H7 (cell line): ENCODE data around the gene MRPL44. TPM values are rescaled to one million over a fixed set of nuclear protein-coding genes. Genes with fewer than 3 reads are reported as not detected.
"Not testable (repeated sequence)": the region's sequence is repeated elsewhere in the genome, so short reads cannot be mapped to it uniquely, and the experiment has no call there.

Experiments
- DNase-seq: peaks from one replicate; pipeline ENCODE4 v3.0.0; 2012
- H3K27me3 ChIP-seq: 2 replicates; pipeline ENCODE4 v1.6.0; 2011; ENCODE audit warnings: mild to moderate bottlenecking, low read length; ENCODE audit not compliant: control insufficient read depth, insufficient read depth
- H3K36me3 ChIP-seq: replicated peaks from 2 replicates; pipeline ENCODE4 v1.5.1; 2011; ENCODE audit warnings: low read length; ENCODE audit not compliant: control insufficient read depth, insufficient read depth
- H3K4me3 ChIP-seq: 2 replicates; pipeline ENCODE4 v1.5.1; 2011; ENCODE audit warnings: low read depth, mild to moderate bottlenecking, control low read depth, low read length, moderate library complexity; ENCODE audit not compliant: insufficient read depth
- total RNA-seq: library from RNA; depleted of rRNA; stranded (reverse); fragments of >200 nt; shearing (Covaris generic); gene quantifications from 2 replicates; pipeline ENCODE4 v1.2.3, GENCODE V29; 2014; rRNA removed

Gene MRPL44
- total RNA-seq, 1 experiment from 2014 or later = 80.7 TPM

- no peaks in the 10 kb centered on the region; the same call in 1 of the 2 replicates for H3K36me3 ChIP-seq
- no peak for DNase-seq
- no peak overlapping the region for H3K4me3 ChIP-seq
- no peaks in the 10 kb centered on the region for H3K27me3 ChIP-seq
These were observed 40.7 kb downstream of the MRPL44 start for GRCh38 chr2:223997938-223998337.

GRCh38 chr2:223998948-223999347, 41.7 kb downstream of the MRPL44 start:
- Histone ChIP-seq H3K4me3 (no peak overlapping the region), H3K27me3 (no peaks in the 10 kb centered on the region), H3K36me3 (no peaks in the 10 kb centered on the region; the same call in 1 of the 2 replicates)
- DNase-seq = no peak

- H3K36me3 ChIP-seq = no peaks in the 10 kb centered on the region; the same call in 1 of the 2 replicates
- H3K4me3 ChIP-seq = no peak overlapping the region
- H3K27me3 ChIP-seq = no peaks in the 10 kb centered on the region
- DNase-seq = no peak
These were observed 42.6 kb downstream of the MRPL44 start for GRCh38 chr2:223999862-224000261.

- not testable (repeated sequence) for H3K27me3 ChIP-seq, DNase-seq, H3K4me3 ChIP-seq, H3K36me3 ChIP-seq
These were observed 43.4 kb downstream of the MRPL44 start for GRCh38 chr2:224000662-224001061.

- Histone ChIP-seq H3K36me3 (no peaks in the 10 kb centered on the region), H3K4me3 (no peak overlapping the region), H3K27me3 (no peaks in the 10 kb centered on the region)
- no peak for DNase-seq
These were observed 46.9 kb downstream of the MRPL44 start for GRCh38 chr2:224004105-224004695.

GRCh38 chr2:224008702-224009261, 51.5 kb downstream of the MRPL44 start:
- no peaks in the 10 kb centered on the region for H3K27me3 ChIP-seq
- H3K36me3 ChIP-seq = no peaks in the 10 kb centered on the region
- DNase-seq = peak; percentile 83
- H3K4me3 ChIP-seq = no peak overlapping the region

- DNase-seq = no peak
- Histone ChIP-seq H3K27me3 (no peaks in the 10 kb centered on the region), H3K36me3 (no peaks in the 10 kb centered on the region)
These were observed 52.5 kb downstream of the MRPL44 start for GRCh38 chr2:224009605-224010315.

GRCh38 chr2:224011837-224012236, 54.6 kb downstream of the MRPL44 start:
- DNase-seq = no peak
- Histone ChIP-seq H3K4me3 (no peak overlapping the region), H3K27me3 (no peaks in the 10 kb centered on the region), H3K36me3 (no peaks in the 10 kb centered on the region)

More at GRCh38 chr2:224009605-224010315, 52.5 kb downstream of the MRPL44 start:
- H3K4me3 ChIP-seq = no peak overlapping the region

GRCh38 chr2:224014336-224014735, 57.1 kb downstream of the MRPL44 start:
- H3K36me3 ChIP-seq = no peaks in the 10 kb centered on the region
- H3K4me3 ChIP-seq = no peak overlapping the region
- no peak for DNase-seq

GRCh38 chr2:224016963-224017362, 59.7 kb downstream of the MRPL44 start:
- Histone ChIP-seq H3K27me3 (no peaks in the 10 kb centered on the region), H3K4me3 (no peak overlapping the region), H3K36me3 (no peaks in the 10 kb centered on the region)
- DNase-seq = no peak

More at GRCh38 chr2:224014336-224014735, 57.1 kb downstream of the MRPL44 start:
- no peaks in the 10 kb centered on the region for H3K27me3 ChIP-seq

Other genes with a start within 250 kb of the MRPL44 start
- gene AP1S3, start 119.9 kb upstream of the MRPL44 start, total RNA-seq = 3.3 and 4.6 TPM in 2 replicates
- gene WDFY1, start 12.1 kb upstream of the MRPL44 start, total RNA-seq = 88.8 and 118 TPM in 2 replicates
- gene SERPINE2, start 81.8 kb downstream of the MRPL44 start, total RNA-seq = 186 and 229 TPM in 2 replicates